NCI-H1105 (cell line): Measurements from ENCODE around the gene TEX44.
"Not testable (repeated sequence)": the region's sequence is repeated elsewhere in the genome, so short reads cannot be mapped to it uniquely, and the experiment has no call there.

Experiments used
- DNase-seq: peaks from one replicate; lab custom pipeline; 2025; lab: John Stamatoyannopoulos, UW

The TEX44 gene

GRCh38 chr2:231571661-231572191 lies 20.9 kb upstream of the TEX44 start:
- no peak for DNase-seq

DNA sequence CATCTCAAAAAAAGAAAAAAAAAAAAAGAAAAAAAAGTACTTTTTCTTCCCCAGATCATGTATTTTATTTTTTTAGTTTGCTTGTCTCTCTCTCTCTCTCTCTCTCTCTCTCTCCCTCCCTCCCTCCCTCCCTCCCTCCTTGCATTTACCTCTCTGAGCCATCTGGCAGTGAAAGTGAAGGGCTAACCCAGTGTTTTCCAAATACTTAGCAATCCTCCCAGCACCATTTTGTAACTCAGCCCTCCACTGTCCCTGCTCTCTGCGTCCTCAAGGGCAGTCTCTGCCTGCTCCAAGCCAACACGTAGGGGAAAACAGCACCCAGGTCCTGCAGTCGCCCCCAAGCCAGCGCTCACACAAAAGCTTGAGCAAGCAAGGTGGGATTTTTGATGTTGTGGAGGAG lies 19.6 kb upstream of the TEX44 start:
- no peak for DNase-seq

DNA sequence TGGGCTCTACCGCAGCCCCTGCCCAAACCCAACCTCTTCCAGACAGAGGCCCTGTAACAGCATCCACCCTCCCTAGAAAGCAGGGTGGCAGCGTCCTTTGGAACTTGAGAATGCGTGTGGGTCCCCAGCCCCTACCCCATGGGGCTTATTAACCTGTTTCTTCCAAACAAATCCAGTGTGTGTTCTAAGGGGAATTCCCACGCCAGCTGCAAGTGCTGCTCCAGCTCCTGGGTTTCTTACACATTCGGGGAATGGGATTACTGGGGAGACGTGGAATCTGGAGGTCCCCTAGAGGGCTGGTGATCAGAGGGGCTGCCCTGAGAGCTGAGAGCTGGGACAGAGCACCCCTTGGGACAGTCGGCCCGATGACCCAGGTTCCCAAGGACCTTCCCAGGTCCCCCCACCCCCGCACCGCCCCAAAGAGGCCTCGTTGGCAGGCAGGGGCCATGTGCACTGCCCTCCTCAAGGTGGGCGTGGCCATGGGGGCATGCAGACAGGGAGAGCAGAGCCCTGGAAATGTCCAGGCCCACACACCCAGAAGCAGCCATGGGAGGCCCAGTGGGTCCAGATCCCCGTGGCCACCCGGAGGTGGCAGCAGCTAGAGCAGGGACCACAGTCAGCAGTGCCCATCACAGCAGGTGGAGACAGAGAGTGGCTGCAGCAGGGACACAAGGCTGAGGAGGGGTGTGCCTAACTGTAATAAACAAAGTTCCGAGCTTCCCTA lies 18.8 kb upstream of the TEX44 start:
- DNase-seq = no peak

DNA sequence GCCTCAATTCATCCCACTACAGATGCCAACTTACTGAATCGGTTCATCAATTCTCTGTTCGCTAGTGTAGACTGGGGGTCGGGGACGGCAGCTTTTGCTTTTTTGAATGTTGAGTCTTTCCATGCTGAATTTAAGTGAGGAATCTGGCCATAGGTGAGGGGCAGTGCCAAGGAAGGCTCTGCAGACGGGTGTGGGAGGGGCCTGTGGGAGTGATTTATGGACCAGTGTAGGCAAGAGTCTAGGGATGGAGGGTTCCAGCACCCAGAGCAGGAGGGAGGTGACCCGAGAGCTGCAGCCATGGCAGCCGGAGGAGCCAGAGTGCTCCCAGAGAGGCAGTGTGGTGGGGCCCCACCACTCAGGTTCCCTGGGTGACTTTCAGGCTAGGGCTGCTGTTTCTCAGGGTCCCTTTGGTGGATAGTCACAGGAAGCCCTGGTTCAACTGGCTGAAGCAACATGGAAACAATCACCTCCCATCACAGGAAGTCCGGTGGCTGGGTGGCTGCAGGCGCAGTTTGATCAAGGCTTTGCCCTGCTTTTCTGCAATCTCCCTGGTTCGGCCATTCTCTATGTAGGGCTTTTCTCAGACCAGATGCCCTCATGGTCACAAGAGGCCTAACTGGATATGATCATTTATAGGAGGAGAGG lies 16.9 kb upstream of the TEX44 start:
- no peak for DNase-seq

- no peak for DNase-seq
These were observed 16.2 kb upstream of the TEX44 start for GRCh38 chr2:231576465-231576864.

DNA sequence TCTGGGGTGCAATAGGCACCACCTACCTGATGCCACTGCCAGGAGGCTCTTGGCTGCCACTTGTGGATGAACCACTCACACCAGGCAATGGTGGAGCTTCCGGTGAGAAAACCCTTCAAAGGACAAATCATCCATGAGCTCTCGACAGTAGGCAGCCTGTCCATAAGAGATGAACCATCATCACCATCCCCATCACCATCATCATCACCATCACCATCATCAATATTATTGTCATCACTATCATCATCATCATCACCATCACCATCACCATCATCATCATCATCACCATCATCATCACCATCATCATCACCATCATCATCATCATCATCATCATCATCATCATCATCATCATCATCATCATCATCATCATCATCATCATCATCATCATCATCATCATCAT lies 14.0 kb upstream of the TEX44 start:
- not testable (repeated sequence) for DNase-seq

DNA sequence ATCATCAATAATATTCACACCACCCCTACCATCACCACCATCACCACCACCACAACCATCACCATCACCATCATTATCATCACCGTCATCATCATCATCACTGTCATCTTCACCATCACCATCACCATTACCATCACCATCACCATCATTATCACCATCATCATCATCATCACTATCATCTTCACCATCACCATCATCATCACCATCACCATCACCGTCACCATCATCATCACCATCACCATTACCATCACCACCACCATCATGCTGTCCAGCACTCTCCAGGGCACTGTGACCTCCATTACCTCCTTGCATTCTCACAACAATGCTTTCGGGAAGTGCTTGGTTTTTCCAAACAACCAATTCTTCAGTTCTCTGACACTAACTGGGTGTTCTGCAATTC lies 13.1 kb upstream of the TEX44 start:
- DNase-seq = no peak

DNA sequence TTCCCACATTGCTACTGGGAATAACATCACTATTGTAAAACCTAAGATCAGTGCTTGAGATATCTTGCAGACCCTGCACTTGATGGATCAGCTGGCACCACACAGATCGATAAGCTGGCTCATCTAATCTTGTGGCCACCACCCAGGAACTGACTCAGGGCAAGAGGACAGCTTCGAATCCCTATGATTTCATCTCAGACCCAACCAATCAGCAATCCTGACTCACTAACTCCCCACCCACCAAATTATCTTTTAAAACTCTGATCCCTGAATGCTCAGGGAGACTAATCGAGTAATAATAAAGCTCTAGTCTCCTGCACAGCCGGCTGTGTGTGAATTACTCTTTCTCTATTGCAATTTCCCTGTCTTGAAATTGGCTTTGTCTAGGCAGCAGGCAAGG lies 11.3 kb upstream of the TEX44 start:
- no peak for DNase-seq

DNA sequence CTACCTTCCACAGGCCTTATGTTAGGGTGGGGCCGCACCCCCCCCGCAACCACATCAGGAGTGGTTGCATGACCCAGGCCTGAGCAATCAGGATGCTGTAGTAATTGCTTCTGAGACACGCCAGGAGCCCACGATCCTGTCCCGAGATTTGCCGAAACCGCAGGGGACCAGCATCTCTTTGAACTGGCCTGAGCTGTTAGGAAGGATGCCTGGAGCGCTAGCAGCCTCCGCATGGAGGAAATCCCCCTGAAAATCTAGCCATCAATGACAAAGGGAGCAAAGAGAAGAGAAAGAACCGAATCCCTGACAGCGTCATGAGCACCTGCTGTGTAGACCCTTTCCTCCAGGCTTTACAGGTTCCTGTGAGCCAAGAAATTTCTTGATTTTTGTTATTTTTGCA lies 8.7 kb upstream of the TEX44 start:
- no peak for DNase-seq

- not testable (repeated sequence) for DNase-seq
These were observed 4.9 kb upstream of the TEX44 start for GRCh38 chr2:231587744-231588143.

DNA sequence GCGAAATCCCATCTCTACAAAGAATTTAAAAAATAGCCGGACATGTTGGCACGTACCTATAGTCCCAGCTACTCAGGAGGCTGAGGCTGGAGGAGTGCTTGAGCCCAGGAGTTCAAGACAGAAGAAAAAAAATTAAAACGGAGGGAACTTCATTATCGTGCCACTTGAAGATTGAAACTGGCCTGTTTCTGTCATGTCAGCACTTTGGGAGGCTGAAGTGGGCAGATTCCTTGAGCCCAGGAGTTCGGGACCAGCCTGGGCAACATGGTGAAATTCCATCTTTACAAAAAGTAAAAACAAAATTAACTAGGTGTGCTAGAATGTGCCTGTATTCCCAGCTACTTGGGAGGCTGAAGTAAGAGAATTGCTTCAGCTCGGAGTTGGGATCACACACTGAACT lies 3.0 kb upstream of the TEX44 start:
- DNase-seq = no peak

DNA sequence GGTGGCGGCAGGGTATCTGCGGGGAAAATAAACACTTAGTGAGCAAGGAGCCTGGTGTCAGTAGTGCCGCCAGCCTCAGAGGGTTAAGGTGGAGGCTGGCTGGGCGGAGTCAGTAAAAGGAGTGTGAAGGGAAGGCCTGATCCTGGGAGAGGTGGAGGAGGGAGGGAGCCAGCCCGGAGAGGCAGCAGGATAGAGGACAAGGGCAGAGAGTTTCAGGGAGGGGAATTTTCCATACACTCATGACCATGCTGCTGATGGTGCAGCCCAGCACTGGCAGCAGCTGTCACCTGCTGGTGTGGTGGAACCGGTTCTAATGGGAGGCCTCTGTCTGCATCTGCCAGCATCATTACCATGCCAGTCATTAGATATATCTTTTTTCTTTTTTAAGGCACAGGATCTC lies 2.0 kb upstream of the TEX44 start:
- DNase-seq = no peak

DNA sequence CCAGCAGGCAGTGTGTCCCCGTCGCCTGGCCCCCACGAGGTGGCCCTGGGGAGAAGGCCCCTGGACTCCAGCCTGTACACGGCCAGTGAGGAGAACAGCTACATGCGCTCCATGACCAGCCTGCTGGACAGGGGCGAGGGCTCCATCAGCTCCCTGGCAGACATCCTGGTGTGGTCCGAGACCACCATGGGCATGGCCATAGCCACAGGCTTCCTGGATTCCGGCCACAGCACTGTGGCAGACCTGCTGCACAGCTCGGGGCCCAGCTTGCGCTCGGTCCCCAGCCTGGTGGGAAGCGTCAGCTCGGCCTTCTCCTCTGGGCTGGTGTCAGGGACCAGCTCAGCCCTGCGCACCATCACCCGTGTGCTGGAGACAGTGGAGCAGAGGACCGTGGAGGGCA lies 1.0 kb downstream of the TEX44 start:
- no peak for DNase-seq

DNA sequence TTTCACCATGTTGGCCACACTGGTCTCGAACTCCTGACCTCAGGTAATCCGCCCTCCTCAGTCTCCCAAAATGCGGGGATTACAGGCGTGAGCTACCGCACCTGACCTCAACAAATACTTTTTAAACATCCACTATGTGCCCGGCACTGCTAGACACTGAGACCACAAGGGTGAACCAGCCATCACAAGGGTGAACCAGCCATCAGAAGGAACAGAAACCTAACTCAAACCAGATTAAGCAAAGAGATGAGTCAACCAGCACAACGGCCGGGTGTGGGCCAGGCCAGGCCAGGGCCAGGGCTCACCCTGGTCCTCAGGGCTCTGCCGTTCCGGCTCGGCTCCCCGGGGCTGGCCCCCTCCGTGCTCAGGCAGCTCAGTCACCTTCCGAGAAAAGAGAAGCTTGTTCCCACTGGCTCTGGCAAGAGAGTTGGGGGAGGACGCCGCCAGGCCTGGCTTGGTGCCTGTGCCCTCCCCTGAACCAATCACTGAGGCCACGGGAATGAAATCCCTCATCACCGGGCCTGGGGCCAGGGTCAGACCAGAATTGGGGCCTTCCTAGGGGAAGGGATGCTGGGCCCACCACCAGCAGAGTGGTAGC lies 4.4 kb downstream of the TEX44 start:
- no peak for DNase-seq

DNA sequence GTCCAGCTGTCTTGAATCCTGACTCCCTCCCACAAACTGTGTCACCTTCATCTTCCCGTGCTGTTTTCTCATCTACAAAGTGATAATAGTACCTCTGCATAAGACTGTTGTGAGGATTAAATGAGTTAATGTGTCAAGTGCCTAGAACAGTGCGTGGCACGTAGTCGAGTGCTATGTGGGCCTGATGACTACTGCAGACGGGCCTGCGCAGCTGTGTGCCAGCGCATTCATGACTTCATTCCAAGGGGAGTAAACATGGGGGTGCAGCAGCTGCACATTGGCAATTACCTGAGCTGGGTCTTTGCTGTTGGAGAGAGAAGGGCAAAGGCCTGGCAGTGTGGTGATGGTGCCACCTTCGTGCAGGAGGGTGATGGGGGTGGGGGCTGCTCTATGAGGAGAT lies 5.0 kb downstream of the TEX44 start:
- DNase-seq = no peak

DNA sequence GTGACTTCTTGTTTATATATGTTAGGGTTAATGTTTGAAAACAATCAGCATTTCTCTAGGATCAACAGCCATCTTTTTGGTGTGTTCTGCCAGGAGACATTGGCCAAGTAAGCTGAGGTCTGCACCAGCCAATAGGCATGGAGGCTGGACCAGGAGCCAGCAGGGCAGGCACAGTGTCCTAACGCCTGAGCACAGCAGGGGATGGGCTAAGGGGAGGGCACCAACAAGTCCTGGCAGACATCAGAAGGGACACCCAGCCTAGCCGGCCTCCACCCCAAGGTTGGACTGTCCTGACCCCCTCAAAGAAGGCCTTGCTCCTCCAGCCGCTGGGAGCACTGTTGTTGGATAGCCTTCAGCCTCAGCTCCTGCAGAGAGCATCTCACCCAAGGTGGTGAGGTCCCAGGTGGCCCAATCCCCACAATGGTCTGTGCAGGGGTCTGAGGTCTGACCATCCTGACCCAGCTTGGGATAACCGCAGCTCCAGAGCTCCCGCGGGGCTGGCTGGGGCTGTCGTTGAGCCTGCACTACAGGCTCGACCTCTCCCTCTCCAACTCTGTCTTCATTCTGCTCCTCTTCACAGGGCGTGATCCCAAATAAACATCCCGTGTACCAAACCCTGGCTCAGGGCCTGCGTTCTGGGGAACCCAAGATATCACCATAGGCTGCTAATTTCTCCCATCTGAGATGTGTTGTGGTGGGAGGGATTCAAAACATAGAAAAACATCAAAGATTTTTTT lies 8.1 kb downstream of the TEX44 start:
- no peak for DNase-seq

- peak; percentile 49 for DNase-seq
These were observed 8.9 kb downstream of the TEX44 start for GRCh38 chr2:231601356-231602229.

DNA sequence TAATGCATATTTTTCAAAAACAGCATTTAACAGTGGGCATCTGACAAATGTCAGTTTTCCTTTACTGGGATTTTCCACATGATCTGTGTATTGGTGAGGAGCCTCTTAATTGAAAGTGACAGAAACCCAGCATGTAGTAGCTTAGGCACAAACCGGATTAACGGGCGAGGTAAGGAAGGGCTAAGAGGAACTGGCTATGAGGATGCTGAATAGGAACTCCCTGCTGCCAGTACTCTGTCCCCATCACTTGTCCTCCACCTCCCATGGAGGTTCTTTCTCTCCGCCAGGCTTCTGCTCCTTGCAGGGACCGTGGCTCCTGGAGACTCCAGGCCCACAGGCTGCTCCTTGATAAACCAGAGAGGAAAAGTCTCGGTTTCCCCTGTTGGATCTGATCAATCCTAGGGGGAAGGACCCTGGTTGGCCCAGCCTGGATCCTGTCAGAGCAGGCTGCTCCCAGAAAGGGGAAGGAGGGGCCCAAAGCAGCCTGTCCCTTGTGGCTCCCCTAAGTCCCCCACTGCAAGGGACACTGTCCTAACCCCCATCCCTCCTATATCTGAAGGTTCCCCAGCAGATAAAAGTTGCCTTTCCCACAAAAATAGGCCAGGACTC lies 10.3 kb downstream of the TEX44 start:
- DNase-seq = no peak

GRCh38 chr2:231604101-231604684 lies 11.5 kb downstream of the TEX44 start:
- peak; percentile 65 for DNase-seq

GRCh38 chr2:231604685-231605606 lies 12.3 kb downstream of the TEX44 start:
- DNase-seq = peak; percentile 91
